GM18861 (cell line): ENCODE data around the gene PLCB1.

Experiments used
- ATAC-seq: cut with Tn5 transposase; IDR thresholded peaks from one replicate; pipeline ENCODE4 v1.9.1; 2021; ENCODE audit not compliant: unreplicated experiment

PLCB1 gene

GRCh38 chr20:8578161-8578865, 446.2 kb downstream of the PLCB1 start:
- ATAC-seq = no peak

DNA sequence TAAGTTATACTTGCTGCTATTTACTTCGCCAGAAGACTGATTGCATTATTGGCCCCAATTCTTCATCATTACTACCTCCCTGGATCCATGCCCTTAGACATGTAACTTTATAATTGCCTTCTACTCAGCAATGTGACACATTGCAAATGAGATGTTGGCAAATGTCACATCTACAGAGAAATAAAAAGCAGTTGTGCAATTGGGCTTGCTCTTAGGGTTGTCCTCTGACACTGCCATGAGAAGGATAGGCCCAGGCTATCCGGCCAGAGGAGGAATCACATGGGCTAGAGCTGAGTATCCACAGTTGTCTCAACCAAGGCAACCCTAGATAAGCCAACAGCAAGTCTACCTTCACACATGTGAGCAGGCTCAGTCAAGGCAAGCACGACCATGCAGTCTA, 447.0 kb downstream of the PLCB1 start:
- ATAC-seq = no peak

DNA sequence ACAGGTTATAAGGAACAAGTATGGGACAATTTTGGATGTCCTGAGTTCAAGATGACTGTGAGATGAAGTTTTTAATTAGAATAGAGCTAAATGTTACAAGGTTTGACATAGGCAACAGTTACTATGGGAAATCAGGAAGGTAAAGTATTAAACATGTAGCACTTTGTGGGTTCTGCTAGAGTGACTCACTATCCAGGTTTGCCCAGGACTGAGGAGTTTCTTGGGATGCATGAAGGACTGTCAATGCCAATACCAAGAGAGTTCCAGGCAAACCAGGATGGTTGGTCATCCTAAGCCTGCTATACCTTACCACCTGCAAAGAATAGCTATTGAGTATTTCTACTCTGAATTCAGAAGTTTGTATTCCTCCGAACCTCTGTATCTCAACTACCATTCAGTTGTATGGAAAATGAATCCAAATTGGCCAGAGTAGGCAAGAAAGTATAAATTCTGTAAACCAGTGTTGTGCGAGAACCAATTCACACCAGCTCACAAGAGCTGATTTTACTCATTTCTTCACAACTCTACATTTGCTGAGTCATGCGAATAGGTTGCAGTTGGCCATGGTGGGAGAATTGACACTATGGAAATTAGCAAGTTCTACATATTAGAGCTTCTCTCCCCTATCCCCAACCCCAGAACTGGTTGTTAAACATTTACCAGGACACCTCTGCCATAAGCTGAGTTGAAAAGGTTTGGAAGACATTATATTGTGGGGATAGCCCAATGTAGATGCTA, 449.5 kb downstream of the PLCB1 start:
- ATAC-seq = no peak

DNA sequence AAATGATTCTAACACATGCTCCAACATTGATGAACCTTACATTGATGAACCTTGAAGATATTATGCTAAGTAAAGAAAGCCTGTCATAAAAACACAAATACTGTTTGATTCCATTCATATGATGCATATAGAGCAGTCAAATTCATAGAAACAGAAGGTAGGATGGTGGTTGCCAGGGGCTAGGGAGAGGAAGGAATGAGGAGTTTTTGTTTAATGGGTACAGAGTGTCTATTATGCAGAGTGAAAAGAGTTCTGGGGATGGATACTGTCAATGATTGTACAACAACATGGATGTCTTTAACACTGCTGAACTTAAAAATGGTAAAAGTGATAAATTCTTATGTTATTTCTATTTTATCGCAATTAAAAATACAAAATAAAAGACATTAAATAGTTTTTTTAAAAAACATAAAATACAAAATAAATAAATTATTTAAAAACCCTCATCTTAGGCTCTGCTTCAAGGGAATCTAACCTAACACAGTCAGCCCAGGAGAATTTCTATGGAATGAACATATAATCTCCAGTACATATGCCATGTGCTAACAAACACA, 451.0 kb downstream of the PLCB1 start:
- ATAC-seq = no peak

- ATAC-seq = no peak
These were observed 451.5 kb downstream of the PLCB1 start for GRCh38 chr20:8583566-8584043.

- ATAC-seq = no peak
These were observed 455.2 kb downstream of the PLCB1 start for GRCh38 chr20:8587251-8587650.

GRCh38 chr20:8587810-8588209, 455.7 kb downstream of the PLCB1 start:
- ATAC-seq = peak; percentile 61

DNA sequence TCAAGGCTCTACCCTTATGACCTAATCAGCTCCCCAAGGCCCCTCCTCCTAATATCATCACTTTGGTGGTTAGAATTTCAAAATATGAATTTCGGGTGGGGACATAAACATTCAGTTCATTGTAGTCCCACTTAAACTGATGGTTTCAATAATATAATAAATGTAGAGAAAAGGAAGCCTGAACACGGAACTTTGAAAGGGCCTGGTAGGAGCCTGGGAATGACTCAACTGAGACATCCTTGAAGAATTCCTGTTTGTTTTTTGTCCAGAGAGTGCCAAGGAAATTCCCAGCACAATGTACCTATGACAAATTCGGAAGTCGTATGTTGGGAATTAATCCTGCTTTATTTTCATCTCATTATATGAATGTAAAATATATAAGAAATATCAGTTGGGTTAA, 457.9 kb downstream of the PLCB1 start:
- ATAC-seq = no peak

- peak; percentile 5 for ATAC-seq
These were observed 469.0 kb downstream of the PLCB1 start for GRCh38 chr20:8600910-8601541.

GRCh38 chr20:8601542-8601912, 469.5 kb downstream of the PLCB1 start:
- peak; percentile 96 for ATAC-seq

- peak; percentile 66 for ATAC-seq
These were observed 470.5 kb downstream of the PLCB1 start for GRCh38 chr20:8602389-8603116.

GRCh38 chr20:8608470-8608869, 476.4 kb downstream of the PLCB1 start:
- ATAC-seq = no peak

GRCh38 chr20:8616792-8617191, 484.7 kb downstream of the PLCB1 start:
- ATAC-seq = no peak

DNA sequence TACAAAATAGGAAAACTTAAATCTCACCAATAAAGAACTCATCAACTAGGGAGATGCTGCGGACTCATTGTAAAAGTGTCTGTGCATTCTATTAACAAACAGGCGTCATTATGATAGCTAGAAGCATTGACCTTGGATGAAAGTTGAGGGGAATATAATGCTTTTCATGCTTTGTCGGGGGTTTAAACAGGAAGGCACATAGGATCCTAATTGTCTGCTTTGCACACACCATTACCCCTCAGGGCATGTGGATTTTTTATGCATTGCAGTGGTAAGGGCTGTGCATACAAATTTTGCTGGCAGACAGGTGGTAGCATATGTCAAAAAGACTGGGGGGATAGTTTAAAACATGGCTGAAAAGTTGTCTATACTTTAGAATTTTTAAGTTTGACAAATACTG, 488.9 kb downstream of the PLCB1 start:
- no peak for ATAC-seq

DNA sequence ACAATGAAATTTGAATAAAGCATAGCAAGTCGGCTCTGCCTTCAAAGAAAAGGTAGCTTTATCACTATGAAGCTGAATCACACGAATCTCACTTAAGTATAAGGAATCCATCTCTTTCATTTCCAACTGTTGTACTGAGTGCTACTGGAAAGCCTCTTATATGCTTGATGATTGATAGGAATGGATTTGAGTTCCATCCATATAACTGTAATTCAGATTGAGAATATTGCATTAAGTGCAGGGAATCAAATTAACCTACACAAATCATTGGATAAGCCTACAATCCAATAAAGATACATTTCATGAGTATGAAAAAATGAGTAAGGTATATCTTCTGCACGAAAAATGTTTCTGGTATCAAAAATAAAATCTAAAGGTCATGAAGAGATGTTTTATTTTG, 492.0 kb downstream of the PLCB1 start:
- no peak for ATAC-seq

DNA sequence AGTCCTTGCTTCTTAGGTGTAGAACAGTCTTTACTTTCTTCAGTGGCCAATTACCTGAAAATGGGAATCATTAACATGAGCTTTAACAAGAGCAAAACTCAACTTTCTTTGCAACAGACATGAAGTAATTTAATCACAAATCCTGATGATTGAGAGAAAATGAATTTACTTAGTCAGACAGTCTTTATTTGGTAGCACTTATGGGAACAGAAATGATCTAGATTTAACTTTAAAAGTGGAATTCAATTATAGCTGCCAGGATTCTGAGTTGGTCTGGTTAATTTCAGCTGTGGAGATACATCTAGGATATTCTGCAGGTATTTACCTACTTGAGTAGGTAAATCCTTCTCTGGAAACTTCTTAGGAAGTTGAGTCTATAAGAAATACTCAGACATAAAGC, 492.6 kb downstream of the PLCB1 start:
- ATAC-seq = no peak

DNA sequence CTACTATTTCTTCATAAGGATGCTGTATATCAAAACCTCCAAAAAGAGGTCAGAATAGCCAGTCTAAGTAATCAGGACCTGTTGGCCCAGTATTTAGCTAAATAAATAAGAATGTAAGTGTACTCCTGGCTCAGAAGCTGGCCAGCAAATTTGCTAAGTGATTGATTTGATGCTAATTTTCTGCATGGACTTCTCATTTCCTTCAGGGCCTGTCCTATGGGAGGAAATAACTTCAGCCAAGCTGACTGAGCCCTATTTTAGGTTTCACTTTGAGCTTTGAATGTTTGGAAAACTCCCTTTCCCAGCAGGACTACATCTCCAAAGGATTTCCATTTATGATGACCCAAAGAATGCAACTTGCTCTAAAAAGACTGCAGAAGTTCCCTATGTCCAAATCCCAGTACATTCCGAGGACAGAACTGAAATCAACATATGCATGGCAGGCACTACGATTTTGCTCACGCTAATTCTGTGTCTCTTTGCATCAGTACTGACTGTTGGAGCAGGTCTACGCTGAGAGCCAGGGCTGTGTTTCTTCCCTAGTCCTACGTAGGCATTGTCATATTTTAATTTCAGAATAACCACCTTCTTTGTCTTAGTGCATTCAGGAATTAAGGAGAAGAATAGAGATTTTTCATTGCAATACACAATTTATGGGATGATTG, 495.4 kb downstream of the PLCB1 start:
- ATAC-seq = no peak

DNA sequence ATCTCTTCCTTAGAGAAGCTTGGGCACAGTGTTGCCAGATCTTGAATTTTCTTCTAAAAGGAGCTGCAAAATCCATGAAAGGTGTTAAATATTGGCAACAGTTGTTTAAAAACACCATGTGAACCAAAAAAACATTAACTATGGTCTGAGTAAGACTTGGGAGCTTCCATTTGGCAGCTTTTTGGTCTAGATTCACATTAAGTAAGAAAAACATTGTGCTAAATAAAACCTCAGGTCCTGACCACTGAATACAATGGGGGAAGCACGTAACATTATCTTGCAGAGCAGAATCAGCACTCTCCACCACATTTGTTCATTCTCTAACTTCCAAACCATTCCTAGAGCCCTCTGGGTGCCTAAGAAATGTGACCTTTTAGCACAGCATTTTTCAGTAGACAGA, 499.2 kb downstream of the PLCB1 start:
- no peak for ATAC-seq

- no peak for ATAC-seq
These were observed 501.3 kb downstream of the PLCB1 start for GRCh38 chr20:8633366-8633765.

- no peak for ATAC-seq
These were observed 503.0 kb downstream of the PLCB1 start for GRCh38 chr20:8635048-8635572.
